Activated CD4-positive, CD25-positive, alpha-beta regulatory T cell treated with anti-CD3 and anti-CD28 coated beads, Interleukin-2, amount 50 U/mL, for 24 hours (primary cell): ENCODE results near the gene KIF5C.

ENCODE experiments used
- ATAC-seq, 2 donors: fragments of 150-1000 bp; cut with Tn5 transposase; one replicate each; pipeline ENCODE4 v1.10.0; 2021; ENCODE audit warnings: mild to moderate bottlenecking in 1 of 2, moderate library complexity in 1 of 2

The KIF5C gene

GRCh38 chr2:148888003-148888501, 13.0 kb downstream of the KIF5C start:
- no peak for ATAC-seq

- ATAC-seq, result no peak
Observed at GRCh38 chr2:148888986-148889385, 14.0 kb downstream of the KIF5C start.

- ATAC-seq, result no peak
Observed at GRCh38 chr2:148893906-148894305, 18.9 kb downstream of the KIF5C start.

GRCh38 chr2:148896136-148896535, 21.1 kb downstream of the KIF5C start:
- no peak for ATAC-seq

DNA sequence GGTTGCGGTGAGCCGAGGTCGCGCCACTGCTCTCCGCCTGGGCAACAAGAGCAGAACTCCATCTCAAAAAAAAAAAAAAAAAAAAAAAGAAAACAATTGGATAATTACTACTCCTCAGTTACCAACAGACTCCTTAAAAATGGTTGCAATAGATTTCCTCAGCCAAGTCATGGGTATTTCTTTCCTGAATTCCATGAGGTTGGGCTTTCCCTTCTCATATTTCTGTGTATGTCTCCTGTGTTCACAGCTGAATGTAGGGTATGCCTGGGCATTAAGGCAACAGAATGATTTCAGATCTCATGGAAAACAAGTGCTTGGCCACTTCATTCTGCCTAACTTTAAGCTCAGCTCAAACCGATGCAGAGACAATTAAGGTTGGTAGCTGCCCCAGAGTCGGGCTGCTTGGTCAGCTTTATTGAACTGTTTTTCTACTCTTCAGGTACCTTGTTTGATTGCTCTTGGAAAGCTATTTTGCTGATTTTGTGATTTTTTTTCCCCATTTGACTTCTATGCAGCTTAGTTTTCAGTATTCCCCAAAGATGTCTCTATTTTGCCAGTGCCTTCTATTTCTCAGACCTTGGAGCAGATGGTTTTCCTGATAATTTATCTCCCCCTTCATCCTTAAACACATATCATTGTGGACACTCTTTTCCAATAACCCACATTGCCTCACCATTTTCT, 24.8 kb downstream of the KIF5C start:
- no peak for ATAC-seq

GRCh38 chr2:148900350-148900837, 25.4 kb downstream of the KIF5C start:
- ATAC-seq, result no peak

GRCh38 chr2:148901142-148901541, 26.1 kb downstream of the KIF5C start:
- no peak for ATAC-seq

- no peak for ATAC-seq
Observed at GRCh38 chr2:148902798-148903197, 27.8 kb downstream of the KIF5C start.

DNA sequence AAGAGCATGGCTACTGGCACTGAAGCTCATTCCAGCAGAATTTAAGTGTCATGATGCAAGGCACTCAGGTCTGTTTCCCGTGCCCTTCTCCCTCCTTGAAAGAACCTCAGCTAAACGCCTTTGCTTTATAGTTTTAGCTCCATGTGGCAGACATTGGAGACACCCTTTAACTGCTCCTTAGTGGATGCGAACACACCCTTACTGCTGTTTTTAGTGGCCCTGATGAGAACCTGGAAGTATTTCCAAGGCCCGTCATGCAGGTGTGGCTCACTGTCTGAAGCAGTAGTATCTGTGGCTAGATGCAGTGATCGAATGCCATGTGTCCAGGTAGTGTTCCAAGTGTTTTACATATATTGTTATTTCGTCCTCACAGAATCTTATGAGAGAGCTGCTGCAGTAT, 28.3 kb downstream of the KIF5C start:
- ATAC-seq, result no peak

- no peak for ATAC-seq
Observed at GRCh38 chr2:148903979-148904378, 29.0 kb downstream of the KIF5C start.

DNA sequence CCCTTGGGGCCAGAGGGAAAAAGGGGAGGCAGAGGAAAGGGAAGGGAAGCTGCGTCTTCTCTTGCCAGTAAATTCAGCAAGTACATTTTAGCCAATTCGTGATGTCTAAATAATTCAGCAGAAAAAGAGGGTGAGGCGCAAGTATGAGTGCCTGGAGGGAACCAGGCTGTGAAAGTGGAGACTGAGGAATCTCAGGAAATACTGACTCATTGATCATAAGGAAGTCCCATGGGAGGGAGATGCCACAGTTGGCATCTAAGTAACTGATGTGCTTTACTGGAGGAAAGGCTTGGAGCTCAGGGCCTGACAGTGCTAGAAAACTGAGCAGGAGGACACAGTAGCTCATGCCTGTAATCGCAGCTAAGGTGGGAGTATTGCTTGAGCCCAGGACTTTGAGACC, 31.1 kb downstream of the KIF5C start:
- ATAC-seq, result no peak

DNA sequence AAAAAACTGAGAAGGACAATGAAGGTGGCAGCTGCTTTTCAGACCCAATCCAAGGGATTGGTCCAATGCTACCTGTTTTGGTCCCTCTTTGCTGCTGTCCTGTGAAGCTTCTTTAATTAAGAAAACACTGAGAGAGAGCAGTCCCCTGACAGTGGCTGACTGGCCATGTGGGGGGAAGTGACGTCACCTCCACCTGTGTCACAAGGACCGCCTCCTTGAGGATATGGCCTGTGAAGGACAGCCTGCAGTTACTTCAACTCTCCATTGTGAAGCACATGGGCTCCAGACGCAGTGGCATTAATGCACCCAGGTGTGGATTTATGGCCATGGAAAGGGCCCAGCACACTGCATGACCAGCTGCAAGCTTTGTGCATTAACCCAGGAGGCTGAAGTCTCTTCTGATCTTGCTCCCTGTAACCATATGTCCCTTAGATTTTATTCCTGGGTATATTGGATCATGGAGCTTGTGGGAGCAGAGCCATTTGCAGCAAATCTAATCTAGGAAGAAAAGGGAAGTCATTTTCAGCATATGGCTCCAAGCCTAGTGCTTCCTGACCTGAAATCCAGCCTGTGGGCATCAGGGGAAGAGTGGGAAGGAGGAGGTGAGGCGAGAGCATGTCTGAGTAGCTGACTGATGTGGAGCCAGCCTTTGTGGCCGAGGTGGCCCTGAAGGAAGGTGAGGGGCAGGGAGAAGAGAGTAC, 32.2 kb downstream of the KIF5C start:
- ATAC-seq, result no peak

DNA sequence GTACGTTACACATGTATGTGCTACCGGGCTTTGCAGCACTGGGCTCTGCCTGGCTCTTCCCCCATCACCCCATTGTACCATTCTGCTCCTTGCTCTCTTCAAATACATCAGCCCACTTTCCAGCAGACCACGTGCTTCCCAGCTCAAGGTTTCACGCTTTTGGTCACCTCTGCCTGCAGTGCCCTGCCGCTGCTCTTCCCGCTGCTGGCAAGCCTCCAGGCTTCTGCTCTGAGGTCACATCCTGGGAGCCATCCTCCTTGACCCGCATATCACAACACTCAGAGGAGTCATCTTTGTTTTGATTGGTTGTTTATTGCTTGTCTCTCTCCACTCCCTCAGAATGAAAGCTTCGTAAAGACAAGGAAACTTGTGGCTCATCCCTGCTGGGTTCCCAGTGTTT, 34.1 kb downstream of the KIF5C start:
- ATAC-seq, result no peak

GRCh38 chr2:148913061-148913460, 38.0 kb downstream of the KIF5C start:
- ATAC-seq, result no peak

DNA sequence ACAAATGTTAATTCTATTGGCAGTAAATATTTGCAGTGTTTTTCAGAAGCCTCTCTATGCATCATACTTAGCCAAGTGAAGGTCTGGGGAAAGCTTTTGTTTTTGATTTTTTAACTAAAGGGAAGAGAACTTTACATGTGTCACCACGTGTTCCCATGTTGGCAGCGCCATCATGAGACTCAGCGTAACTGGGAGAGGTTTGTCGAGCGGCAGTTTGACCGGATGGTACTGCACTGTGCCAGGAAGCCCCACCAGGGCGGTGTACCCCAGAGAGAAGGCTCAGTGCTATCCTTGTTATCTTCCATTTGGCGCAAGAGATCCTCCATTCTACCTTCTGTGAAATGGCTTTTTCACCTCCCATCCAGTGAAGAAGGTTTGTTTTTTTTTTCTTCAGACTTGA, 38.5 kb downstream of the KIF5C start:
- ATAC-seq, result no peak

DNA sequence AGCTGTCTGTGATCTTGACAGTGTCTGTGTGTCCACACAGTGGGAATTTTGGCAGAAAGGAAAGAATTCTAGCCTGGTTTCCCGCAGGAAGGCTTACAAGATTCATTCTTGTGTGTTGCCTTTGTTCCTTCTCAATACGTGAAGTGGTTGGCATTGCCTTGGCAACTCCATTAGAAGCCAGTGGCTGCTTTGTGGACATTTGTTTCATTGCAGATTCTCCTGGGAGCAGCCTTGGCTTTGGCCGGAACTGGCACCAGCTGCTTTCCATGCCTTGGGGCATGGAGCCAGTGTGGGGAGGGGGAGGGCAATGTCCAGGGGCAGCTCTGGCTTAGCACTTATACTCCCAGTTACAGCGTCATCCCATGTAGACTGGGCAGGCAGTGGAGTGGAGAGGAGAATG, 39.4 kb downstream of the KIF5C start:
- ATAC-seq, result no peak

DNA sequence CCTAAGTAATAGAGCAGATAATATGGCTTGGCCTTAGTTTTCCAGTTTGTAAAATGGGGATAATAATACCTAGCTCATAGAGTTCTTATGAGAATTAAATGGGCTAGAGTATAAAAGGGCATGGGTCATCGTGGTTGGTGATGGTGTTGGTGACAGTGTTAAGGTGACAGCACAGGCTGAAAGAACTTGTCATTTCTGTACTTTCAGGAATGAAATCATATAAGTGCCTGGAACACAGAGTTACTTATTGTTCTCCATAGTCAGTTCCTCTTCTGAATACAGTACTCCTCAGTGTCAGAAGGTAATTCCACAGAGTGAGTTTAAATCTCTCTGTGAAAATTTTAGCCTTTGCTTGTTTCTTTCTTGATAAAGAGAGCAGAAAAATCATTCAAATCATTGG, 42.4 kb downstream of the KIF5C start:
- ATAC-seq, result peak; percentile 21 to 33

DNA sequence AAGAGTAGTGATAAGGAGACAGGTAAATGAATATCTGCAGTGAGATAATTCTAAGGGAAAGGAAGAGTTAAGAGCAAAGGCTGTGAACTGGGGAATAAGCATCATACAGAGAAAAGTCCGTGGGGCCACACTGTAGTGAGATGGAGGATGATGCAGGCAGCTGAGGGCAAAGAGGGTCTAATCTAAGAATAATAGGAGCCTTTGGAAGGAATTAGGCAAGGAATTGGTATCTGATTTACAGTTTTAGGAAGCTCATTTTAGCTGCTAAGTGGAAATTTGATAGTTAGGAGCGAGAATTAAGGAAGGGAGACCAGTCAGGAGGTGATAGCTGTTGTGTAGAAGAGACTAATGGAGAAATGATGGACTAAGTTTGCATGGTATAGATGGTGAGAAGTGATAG, 43.5 kb downstream of the KIF5C start:
- ATAC-seq, result no peak

DNA sequence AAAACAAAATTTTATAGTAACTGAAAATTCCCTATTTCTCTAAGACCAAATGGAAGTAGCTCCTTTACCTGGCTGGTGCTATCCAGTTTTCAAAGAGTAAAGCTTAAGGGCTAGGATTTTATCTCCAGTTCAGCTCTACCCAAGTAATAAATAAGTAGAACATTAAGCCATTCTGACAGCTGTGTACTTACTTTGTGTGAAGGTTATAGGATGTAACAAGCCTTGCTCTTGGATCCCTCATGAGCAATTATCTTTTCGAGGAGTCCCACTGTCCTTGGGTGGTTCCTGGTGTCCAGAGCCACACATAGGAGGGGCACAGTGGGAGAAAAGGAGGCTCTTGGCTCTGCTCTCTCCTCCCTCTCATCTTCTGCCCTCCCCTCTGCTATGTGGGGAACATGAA, 45.5 kb downstream of the KIF5C start:
- no peak for ATAC-seq

DNA sequence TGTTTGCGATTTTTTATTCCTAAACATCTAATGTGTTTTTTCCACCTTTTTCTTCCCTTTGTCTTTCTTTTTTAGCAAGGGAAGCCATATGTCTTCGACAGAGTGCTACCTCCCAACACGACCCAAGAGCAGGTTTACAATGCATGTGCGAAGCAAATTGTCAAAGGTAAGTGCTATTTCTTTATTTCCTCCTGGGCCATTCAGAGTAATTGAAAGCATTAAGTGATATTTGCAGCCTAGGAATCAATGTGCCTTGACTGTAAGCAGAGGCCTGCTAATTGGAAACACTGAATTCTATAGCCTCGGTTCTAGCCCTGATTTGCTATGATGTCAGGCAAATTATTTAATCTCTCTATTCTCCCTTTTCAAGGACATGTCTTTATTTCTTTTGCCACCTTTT, 47.0 kb downstream of the KIF5C start:
- no peak for ATAC-seq

DNA sequence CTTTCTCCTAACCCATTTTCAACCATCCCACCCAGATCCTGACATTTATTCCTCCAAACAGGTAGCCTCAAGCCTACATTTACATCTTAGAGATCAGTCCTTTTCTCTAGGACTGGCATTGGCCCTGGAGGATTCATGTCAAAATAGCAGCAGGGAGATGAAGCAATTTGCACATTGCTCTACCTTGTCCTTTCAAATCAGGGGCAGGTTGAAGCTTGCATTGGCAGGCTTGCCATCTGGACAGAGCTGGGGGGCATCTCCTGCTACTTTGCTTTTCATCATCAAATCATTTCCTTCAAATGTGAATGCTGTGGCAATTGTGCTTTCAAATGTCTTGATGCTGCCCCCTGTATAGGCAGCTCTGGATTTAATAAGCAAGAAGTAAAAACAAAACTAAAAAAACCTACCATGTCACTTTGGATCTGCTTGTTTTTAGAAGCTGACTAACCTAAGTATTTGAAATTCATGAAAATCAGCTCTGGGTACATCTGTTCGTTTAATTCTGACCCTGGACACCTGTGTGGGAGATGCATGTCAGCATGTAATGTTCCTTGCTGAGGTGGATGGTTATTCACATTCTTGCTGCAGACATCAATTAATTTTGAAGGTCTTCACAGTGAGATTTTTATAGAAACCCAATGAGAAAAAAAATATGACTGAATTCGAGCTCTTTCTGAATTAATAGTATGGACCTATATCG, 47.9 kb downstream of the KIF5C start:
- ATAC-seq, result no peak

DNA sequence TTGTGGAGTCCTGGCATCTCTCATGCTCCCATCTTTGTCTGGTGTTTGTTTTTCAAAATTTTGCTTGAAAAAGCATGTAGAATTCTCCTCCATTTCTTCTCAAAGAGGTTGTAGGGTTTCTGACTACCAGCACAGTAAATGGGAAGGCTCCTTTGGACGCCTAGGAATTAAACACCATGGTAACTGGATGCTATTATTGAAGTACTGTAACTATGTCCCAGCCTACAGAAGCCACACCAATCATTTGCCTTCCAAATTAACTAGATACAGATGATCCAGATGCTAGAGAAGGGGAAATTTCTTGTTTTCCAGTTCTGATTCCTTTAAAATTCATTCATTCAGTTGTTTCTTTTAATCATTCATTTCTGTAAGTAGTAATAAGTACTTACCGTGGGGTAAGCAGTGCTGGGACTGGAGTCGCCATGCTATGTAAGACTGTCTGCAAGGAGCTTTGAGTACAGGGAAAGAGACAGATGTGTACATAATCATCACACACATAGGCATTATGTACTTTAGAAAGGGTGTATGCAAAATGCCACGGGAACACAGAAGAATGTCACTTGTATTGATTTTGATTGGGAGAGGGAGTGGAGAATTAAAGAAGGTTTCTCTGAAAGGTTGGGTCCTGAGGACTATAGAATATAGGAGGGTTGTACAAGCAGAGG, 49.6 kb downstream of the KIF5C start:
- no peak for ATAC-seq

GRCh38 chr2:148926291-148926961, 51.4 kb downstream of the KIF5C start:
- peak; percentile 56 to 66 for ATAC-seq
